Nephron (organoid): ENCODE results near the gene FGF1.

ENCODE experiments used
- H3K27ac Mint-ChIP-seq, 3 experiments: 2 replicates each; pipeline ENCODE4 v1.8.0; 2020; ENCODE audit warnings: mixed read lengths in 3 of 3, mild to moderate bottlenecking in 2 of 3, moderate library complexity in 1 of 3
- H3K27me3 Mint-ChIP-seq: 2 replicates; pipeline ENCODE4 v1.8.0; 2021; ENCODE audit warnings: low read depth, mild to moderate bottlenecking, moderate library complexity, mixed read lengths
- H3K36me3 Mint-ChIP-seq: 2 replicates; pipeline ENCODE4 v1.8.0; 2020; ENCODE audit warnings: low read depth, mixed read lengths
- H3K4me1 Mint-ChIP-seq: 2 replicates; pipeline ENCODE4 v1.8.0; 2020; ENCODE audit warnings: mixed read lengths
- H3K4me3 Mint-ChIP-seq, 3 experiments: 2 replicates each; pipeline ENCODE4 v1.8.0; 2020; ENCODE audit warnings: mild to moderate bottlenecking in 3 of 3, mixed read lengths in 3 of 3, moderate library complexity in 2 of 3
- H3K9me3 Mint-ChIP-seq: 2 replicates; pipeline ENCODE4 v1.8.0; 2020; ENCODE audit warnings: mixed read lengths
- TF ChIP-seq, protein P1 (sequence below), 3 experiments: fragments of 200-600 bp; sonication (generic); IDR thresholded peaks; one replicate each; pipeline ENCODE4 v1.5.0; 2021; ENCODE audit warnings: antibody characterized with exemption in 3 of 3; ENCODE audit not compliant: unreplicated experiment in 3 of 3

The FGF1 gene

DNA sequence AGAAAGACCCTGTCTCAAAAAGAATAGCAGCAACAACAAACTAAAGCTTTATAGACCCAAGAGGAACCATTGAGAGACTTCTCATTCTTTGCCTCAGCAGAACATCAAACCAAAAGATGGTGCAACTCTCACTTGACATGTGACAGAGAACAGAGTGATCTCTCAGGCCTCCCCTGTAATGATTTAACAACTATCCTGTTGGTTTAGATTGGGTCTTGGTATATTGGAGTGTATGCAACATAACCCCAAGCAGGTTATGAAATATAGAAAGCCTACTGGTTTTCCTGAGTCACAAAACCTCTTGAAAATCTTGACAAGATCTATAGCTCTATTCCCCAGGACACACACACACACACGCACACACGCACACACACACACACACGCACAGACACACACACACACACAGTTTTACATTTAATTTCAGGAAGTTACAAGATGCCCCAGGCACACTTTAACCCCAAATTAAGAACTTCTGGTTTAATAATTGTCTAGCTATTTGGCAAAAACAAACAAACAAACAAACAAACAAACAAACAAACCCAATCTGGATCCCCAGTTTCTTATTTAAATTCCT is 6.5 kb upstream of the FGF1 start:
- Mint-ChIP-seq H3K27ac (peak overlapping the region in 1 of 3 experiments; percentile 14), H3K36me3 (no peaks in the 10 kb centered on the region), H3K27me3 (peaks cover 4% of the 10 kb centered on the region), H3K4me1 (peaks cover 30% of the 10 kb centered on the region), H3K9me3 (no peaks in the 10 kb centered on the region), H3K4me3 (no peak overlapping the region)
- TF ChIP-seq, protein P1, sequence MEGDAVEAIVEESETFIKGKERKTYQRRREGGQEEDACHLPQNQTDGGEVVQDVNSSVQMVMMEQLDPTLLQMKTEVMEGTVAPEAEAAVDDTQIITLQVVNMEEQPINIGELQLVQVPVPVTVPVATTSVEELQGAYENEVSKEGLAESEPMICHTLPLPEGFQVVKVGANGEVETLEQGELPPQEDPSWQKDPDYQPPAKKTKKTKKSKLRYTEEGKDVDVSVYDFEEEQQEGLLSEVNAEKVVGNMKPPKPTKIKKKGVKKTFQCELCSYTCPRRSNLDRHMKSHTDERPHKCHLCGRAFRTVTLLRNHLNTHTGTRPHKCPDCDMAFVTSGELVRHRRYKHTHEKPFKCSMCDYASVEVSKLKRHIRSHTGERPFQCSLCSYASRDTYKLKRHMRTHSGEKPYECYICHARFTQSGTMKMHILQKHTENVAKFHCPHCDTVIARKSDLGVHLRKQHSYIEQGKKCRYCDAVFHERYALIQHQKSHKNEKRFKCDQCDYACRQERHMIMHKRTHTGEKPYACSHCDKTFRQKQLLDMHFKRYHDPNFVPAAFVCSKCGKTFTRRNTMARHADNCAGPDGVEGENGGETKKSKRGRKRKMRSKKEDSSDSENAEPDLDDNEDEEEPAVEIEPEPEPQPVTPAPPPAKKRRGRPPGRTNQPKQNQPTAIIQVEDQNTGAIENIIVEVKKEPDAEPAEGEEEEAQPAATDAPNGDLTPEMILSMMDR (IDR thresholded peaks at IDR 0.05; ENCODE audit: unreplicated experiment in 3 of 3), result no peak

DNA sequence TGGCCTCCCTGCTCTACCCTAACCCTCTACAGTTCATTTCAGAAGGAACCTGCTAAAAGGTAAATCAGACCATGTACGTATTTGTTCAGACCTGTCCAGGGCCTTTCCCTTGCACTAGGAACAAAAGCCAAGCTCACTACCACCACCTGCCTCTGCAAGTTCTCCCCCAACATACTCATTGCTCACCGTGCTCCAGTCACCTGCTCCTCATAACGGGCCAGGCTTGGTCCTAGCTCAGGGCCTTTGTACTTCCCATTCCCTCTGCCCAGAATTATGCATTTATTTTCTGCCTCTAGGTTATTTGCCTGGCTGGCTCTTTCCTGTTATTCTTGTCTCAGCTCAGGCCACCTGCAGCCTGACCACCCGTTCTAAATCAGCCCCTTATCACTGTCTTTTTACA is 4.8 kb upstream of the FGF1 start:
- TF ChIP-seq, protein P1 (IDR thresholded peaks at IDR 0.05; ENCODE audit: unreplicated experiment in 3 of 3), result no peak
- no peaks in the 10 kb centered on the region for H3K36me3 Mint-ChIP-seq
- no peak overlapping the region for H3K27ac Mint-ChIP-seq
- no peak overlapping the region for H3K4me3 Mint-ChIP-seq
- H3K4me1 Mint-ChIP-seq, result peaks cover 28% of the 10 kb centered on the region
- no peaks in the 10 kb centered on the region for H3K9me3 Mint-ChIP-seq
- H3K27me3 Mint-ChIP-seq, result peaks cover 11% of the 10 kb centered on the region

DNA sequence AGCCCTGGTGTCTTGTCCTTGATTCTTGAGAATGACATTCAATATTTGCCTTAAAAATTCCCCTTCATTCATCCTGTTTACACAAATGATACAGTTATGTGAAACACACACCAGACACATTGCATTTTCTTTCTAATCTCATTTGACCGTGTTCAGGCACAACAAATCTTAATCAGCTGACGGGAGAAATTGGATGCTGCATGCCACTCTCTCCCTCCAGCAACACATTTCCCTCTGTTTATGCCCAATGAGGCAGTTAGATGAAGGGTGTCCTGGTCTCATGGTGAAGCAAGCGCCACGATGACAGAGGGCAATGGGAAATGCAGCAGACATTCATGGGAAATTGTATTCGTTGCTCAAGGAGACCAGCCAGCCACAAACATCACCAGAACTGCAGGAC is 3.2 kb upstream of the FGF1 start:
- Mint-ChIP-seq H3K36me3 (no peaks in the 10 kb centered on the region), H3K4me1 (peaks cover 39% of the 10 kb centered on the region), H3K27me3 (peaks cover 15% of the 10 kb centered on the region), H3K27ac (no peak overlapping the region), H3K9me3 (no peaks in the 10 kb centered on the region), H3K4me3 (no peak overlapping the region)
- TF ChIP-seq, protein P1 (IDR thresholded peaks at IDR 0.05; ENCODE audit: unreplicated experiment in 3 of 3), result no peak

DNA sequence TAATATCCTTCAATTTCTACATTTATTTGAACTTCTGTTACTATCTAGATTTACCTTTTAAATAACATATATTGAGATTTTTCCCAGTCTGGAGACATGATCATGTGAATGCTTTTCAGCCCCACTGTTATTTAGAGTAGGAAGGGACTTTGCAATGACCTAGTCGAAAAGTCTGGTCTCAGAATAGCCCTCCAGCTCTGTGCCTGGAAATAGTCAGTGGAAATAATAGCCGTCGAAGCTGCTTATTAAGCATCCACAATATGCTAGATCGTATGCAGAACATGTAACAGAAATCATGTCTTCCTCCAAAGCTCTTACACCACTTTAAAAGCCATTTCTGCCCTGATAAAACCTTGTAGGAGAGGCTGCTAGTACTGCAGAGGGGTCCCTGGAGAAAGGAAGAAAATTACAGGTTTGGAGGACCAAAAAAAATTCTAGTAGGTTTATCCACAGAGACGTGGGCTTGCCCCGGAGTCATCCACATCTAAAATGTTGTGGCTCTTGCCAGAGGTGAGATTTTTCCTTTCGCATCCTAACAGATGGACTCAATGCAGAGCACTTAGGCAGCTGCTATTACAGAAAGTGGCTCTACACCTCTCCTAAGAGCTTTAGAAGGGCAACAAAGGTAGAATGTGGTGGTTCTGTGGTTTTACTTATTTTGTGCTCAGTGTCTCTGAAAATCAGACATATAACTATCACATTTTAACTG is 2.5 kb upstream of the FGF1 start:
- Mint-ChIP-seq H3K36me3 (no peaks in the 10 kb centered on the region), H3K27ac (no peak overlapping the region), H3K4me1 (peaks cover 43% of the 10 kb centered on the region), H3K9me3 (no peaks in the 10 kb centered on the region), H3K27me3 (peaks cover 15% of the 10 kb centered on the region), H3K4me3 (no peak overlapping the region)
- TF ChIP-seq, protein P1 (IDR thresholded peaks at IDR 0.05; ENCODE audit: unreplicated experiment in 3 of 3), result no peak

DNA sequence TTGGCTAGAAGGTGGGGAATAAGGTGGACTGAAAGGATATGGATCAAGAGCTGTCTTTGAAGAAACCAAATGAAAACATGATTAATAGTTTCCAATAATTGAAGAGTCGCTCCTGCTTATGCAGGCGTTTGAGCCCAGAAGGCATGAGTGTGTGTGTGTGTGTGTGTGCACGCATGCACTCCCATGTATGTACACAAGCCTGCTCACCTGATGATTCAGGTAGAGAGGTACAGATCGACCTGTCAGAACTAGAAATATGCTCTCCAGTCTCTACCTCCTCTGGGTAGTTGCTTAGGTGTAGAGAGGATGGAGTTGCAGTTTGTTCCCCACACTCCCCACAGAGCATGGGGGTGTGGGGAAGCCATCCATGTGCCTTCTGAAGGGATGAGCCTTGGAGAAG is 1.1 kb upstream of the FGF1 start:
- Mint-ChIP-seq H3K27me3 (peaks cover 15% of the 10 kb centered on the region), H3K4me3 (no peak overlapping the region), H3K36me3 (no peaks in the 10 kb centered on the region), H3K9me3 (no peaks in the 10 kb centered on the region), H3K27ac (peak overlapping the region in 2 of 3 experiments; percentile 42 to 62), H3K4me1 (peaks cover 43% of the 10 kb centered on the region)
- TF ChIP-seq, protein P1 (IDR thresholded peaks at IDR 0.05; ENCODE audit: unreplicated experiment in 3 of 3), result no peak
